OCI-LY7 (cell line): ENCODE measurements around the gene GMEB2. TPM values are rescaled to one million over a fixed set of nuclear protein-coding genes. Genes with fewer than 3 reads are reported as not detected.

ENCODE experiments used
- BruUV-seq: library from RNA; stranded (reverse); fragments of 400-500 nt; replicated peaks from 2 replicates; lab custom pipeline; 2021; lab: Mats Ljungman, UMichigan
- CTCF ChIA-PET: fragments of 300-600 bp; sonication (Branson Sonifier 250); formaldehyde crosslinking; loops from one replicate; lab custom pipeline; 2022; ENCODE audit warnings: antibody characterized with exemption; ENCODE audit not compliant: unreplicated experiment; lab: Charles Lee
- POLR2A ChIA-PET: fragments of 300-600 bp; sonication (Branson Sonifier 250); formaldehyde crosslinking; loops from one replicate; lab custom pipeline; 2022; ENCODE audit warnings: antibody characterized with exemption; lab: Charles Lee
- DNase-seq: peaks from one replicate; pipeline ENCODE4 v3.0.0-alpha.2; 2015; ENCODE audit warnings: low spot score
- H2AFZ ChIP-seq: fragments of 200-600 bp; sonication (generic), shearing (Covaris generic); 2 replicates; pipeline ENCODE4 v1.6.1; 2014; ENCODE audit warnings: mild to moderate bottlenecking, antibody characterized with exemption, low read length, moderate library complexity
- H3K27ac ChIP-seq: fragments of 200-600 bp; sonication (generic); 2 replicates; pipeline ENCODE4 v1.5.1; 2014; ENCODE audit warnings: mixed run types, low read depth, mild to moderate bottlenecking, moderate library complexity, low read length, inconsistent platforms; ENCODE audit not compliant: poor library complexity, severe bottlenecking
- H3K36me3 ChIP-seq: fragments of 200-600 bp; sonication (generic); 2 replicates; pipeline ENCODE4 v1.6.1; 2014; ENCODE audit warnings: mild to moderate bottlenecking, antibody characterized with exemption, low read length, moderate library complexity, mixed read lengths; ENCODE audit not compliant: insufficient read depth
- H3K4me1 ChIP-seq: fragments of 200-600 bp; sonication (generic); 2 replicates; pipeline ENCODE4 v1.5.1; 2014; ENCODE audit warnings: mild to moderate bottlenecking, low read length; ENCODE audit not compliant: insufficient read depth, poor library complexity, severe bottlenecking
- H3K4me2 ChIP-seq: fragments of 200-600 bp; sonication (generic); 2 replicates; pipeline ENCODE4 v1.6.1; 2014; ENCODE audit warnings: mild to moderate bottlenecking, low read length
- H3K4me3 ChIP-seq: fragments of 200-600 bp; sonication (generic); 2 replicates; pipeline ENCODE4 v1.5.1; 2014; ENCODE audit warnings: mild to moderate bottlenecking, low read depth, low read length; ENCODE audit not compliant: poor library complexity, severe bottlenecking
- H3K79me2 ChIP-seq: fragments of 200-600 bp; sonication (generic); 2 replicates; pipeline ENCODE4 v1.6.1; 2016; ENCODE audit warnings: low read depth, mild to moderate bottlenecking, low read length, moderate library complexity, mixed read lengths; ENCODE audit not compliant: insufficient read depth
- H3K9me2 ChIP-seq: fragments of 200-600 bp; sonication (generic); 2 replicates; pipeline ENCODE4 v1.6.1; 2016; ENCODE audit warnings: mild to moderate bottlenecking, low read length, mixed read lengths; ENCODE audit not compliant: insufficient read depth
- H3K9me3 ChIP-seq: fragments of 200-600 bp; sonication (generic); 2 replicates; pipeline ENCODE4 v1.6.1; 2014; ENCODE audit warnings: mild to moderate bottlenecking, mixed run types, low read length, mixed read lengths
- H4K20me1 ChIP-seq: fragments of 200-600 bp; sonication (generic); 2 replicates; pipeline ENCODE4 v1.6.1; 2014; ENCODE audit warnings: mild to moderate bottlenecking, antibody characterized with exemption, low read length, moderate library complexity, mixed read lengths; ENCODE audit not compliant: insufficient read depth
- CTCF ChIP-seq: fragments of 200-600 bp; sonication (generic); conservative IDR thresholded peaks from 2 replicates; pipeline ENCODE4 v1.5.1; 2014; ENCODE audit warnings: mild to moderate bottlenecking, antibody characterized with exemption, low read length, moderate library complexity, mixed read lengths
- EZH2phosphoT487 ChIP-seq: fragments of 200-600 bp; sonication (generic); IDR thresholded peaks from 2 replicates; pipeline ENCODE4 v1.6.1; 2018; ENCODE audit warnings: low read depth, borderline replicate concordance, mild to moderate bottlenecking, mixed run types, antibody characterized with exemption, low read length, moderate library complexity, mixed read lengths
- intact Hi-C: fragments of 100-400 bp; cut with micrococcal nuclease; formaldehyde crosslinking; loops from one replicate; pipeline ENCODE4 v1.10.0; 2022; ENCODE audit not compliant: unreplicated experiment
- total RNA-seq, 2 experiments: library from RNA; depleted of rRNA in 1 of 2; stranded (reverse); fragments of >200 nt in 1 of 2; shearing (Covaris generic) in 1 of 2; gene quantifications; 2 replicates each; pipeline ENCODE4 v1.2.3, GENCODE V29; 2014 to 2022

GMEB2 gene
- total RNA-seq, 2 experiments from 2014 or later = 15.6 TPM

GRCh38 chr20:63568986-63569949 is 57.6 kb downstream of the GMEB2 start:
- ChIA-PET CTCF (interaction anchor here (0.6 to 1.1 kb wide), 2 partner anchors 27 to 73 kb away, joined by 11 to 16 read pairs; no protein-coding TSS in a partner anchor), POLR2A (no interaction called here)
- TF ChIP-seq EZH2phosphoT487 (no peak), CTCF (no peak)
- no TSS peak for BruUV-seq
- Histone ChIP-seq H3K4me2 (no peak overlapping the region), H4K20me1 (no peaks in the 10 kb centered on the region), H3K9me3 (no peaks in the 10 kb centered on the region), H3K4me3 (no peak overlapping the region), H3K36me3 (no peaks in the 10 kb centered on the region), H3K4me1 (peaks cover 13% of the 10 kb centered on the region), H3K79me2 (no peaks in the 10 kb centered on the region), H3K27ac (no peak overlapping the region), H2AFZ (no peak overlapping the region), H3K9me2 (no peaks in the 10 kb centered on the region)
- DNase-seq = no peak
- intact Hi-C loops = no loop called here

GRCh38 chr20:63568170-63568981 is 58.5 kb downstream of the GMEB2 start:
- Histone ChIP-seq H3K36me3 (no peaks in the 10 kb centered on the region), H3K9me2 (no peaks in the 10 kb centered on the region), H3K4me1 (peaks cover 12% of the 10 kb centered on the region), H3K79me2 (no peaks in the 10 kb centered on the region), H2AFZ (no peak overlapping the region), H3K4me3 (no peak overlapping the region), H3K9me3 (no peaks in the 10 kb centered on the region), H4K20me1 (no peaks in the 10 kb centered on the region), H3K27ac (no peak overlapping the region), H3K4me2 (peak overlapping the region; percentile 18)
- intact Hi-C loops = no loop called here
- ChIA-PET POLR2A (no interaction called here), CTCF (interaction anchor here (0.6 kb wide), 1 partner anchor 26 kb away, joined by 11 read pairs; no protein-coding TSS in a partner anchor)
- TF ChIP-seq CTCF (no peak), EZH2phosphoT487 (no peak)
- no TSS peak for BruUV-seq
- DNase-seq = no peak
